ENCODE results near the gene GOPC.

DNA sequence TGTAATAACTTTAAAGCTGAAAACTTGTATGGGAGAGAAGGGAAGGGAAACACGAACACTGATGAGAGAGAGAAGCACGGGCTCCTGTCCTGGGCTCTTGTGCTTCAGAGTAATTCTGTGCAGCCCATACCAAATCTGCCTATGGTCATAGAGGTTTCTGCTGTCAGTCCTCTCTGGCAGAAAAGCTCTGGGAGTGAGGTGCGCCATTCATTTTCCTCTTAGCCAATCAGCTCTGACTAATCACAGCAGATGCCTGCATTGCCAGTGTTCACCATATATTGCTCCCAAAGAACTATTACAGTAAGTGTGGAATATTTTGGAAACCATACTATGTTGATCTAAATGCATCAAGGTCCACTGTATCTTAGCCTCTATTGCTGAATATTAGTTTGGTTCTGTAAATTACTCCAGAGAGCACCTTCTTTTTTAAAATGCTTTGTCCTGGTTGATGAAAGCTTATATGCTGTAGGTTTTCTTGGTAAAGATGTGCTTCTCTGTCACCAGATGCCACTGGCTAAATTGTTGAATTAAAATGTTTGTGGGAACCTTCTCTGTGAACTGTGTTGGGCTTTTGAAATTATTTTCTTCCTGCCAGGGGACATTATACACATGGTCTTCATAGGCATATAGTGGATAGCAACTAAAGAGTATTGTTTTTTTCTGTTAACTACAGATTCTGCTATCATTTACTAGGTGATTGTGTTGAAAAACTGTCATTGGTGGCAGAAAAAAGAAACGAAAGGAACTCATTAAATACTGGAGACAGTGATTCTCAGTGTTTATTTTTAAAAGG is 81.5 kb downstream of the GOPC start:
- TF ChIP-seq, protein P1, sequence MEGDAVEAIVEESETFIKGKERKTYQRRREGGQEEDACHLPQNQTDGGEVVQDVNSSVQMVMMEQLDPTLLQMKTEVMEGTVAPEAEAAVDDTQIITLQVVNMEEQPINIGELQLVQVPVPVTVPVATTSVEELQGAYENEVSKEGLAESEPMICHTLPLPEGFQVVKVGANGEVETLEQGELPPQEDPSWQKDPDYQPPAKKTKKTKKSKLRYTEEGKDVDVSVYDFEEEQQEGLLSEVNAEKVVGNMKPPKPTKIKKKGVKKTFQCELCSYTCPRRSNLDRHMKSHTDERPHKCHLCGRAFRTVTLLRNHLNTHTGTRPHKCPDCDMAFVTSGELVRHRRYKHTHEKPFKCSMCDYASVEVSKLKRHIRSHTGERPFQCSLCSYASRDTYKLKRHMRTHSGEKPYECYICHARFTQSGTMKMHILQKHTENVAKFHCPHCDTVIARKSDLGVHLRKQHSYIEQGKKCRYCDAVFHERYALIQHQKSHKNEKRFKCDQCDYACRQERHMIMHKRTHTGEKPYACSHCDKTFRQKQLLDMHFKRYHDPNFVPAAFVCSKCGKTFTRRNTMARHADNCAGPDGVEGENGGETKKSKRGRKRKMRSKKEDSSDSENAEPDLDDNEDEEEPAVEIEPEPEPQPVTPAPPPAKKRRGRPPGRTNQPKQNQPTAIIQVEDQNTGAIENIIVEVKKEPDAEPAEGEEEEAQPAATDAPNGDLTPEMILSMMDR (conservative IDR thresholded peaks at IDR 0.05), result no peak
- no peak for TF ChIP-seq ZFX (IDR thresholded peaks at IDR 0.05)

Measured in C4-2B (cell line).